ENCODE results near the gene SPOPL.

DNA sequence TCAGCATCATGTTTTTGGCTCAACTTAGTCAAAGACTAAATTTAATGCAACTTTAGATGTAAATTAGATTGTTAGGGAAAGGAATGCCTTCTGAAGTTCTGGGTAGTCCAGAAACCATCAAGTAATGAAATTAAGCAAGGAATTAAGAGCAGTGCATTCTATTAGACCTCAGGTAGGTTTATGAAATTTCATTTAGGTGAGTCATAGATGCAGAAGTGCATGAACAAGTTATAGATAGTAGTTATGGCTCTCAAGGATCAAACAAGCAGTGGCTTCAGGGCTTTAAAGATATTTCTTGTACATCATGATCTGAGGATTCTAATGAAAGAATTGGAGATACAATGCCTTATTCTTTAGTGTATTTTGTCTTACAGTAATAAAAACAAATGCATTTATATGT lies 25.4 kb upstream of the SPOPL start:
- TF ChIP-seq TCF12 (IDR thresholded peaks at IDR 0.05; ENCODE audit: low read depth, low read length) (no peak), GABPA (IDR thresholded peaks at IDR 0.05; ENCODE audit: low read depth) (no peak), EZH2 (IDR thresholded peaks at IDR 0.05; ENCODE audit: borderline replicate concordance, control insufficient read depth, low read depth, low read length) (no peak), RFX5 (IDR thresholded peaks at IDR 0.05; ENCODE audit: low read depth, low read length) (no peak)
- TF ChIP-seq, protein P1, sequence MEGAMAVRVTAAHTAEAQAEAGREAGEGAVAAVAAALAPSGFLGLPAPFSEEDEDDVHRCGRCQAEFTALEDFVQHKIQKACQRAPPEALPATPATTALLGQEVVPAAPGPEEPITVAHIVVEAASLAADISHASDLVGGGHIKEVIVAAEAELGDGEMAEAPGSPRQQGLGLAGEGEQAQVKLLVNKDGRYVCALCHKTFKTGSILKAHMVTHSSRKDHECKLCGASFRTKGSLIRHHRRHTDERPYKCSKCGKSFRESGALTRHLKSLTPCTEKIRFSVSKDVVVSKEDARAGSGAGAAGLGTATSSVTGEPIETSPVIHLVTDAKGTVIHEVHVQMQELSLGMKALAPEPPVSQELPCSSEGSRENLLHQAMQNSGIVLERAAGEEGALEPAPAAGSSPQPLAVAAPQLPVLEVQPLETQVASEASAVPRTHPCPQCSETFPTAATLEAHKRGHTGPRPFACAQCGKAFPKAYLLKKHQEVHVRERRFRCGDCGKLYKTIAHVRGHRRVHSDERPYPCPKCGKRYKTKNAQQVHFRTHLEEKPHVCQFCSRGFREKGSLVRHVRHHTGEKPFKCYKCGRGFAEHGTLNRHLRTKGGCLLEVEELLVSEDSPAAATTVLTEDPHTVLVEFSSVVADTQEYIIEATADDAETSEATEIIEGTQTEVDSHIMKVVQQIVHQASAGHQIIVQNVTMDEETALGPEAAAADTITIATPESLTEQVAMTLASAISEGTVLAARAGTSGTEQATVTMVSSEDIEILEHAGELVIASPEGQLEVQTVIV (IDR thresholded peaks at IDR 0.05; ENCODE audit: borderline replicate concordance, partially characterized antibody): no peak
